AG10803 (cell line): ENCODE data around the gene ADAMTS2.

Experiments used
- DNase-seq: peaks from one replicate; pipeline ENCODE4 v3.0.0; 2010; ENCODE audit warnings: low read depth
- H3K4me3 ChIP-seq: 2 replicates; pipeline ENCODE4 v1.5.1; 2011; ENCODE audit warnings: mild to moderate bottlenecking, low read length, control low read depth
- CTCF ChIP-seq: conservative IDR thresholded peaks from 2 replicates; pipeline ENCODE4 v1.5.1; 2011; ENCODE audit warnings: mild to moderate bottlenecking, low read length, control low read depth, inconsistent platforms

ADAMTS2 gene

GRCh38 chr5:179278546-179278945 lies 66.7 kb downstream of the ADAMTS2 start:
- H3K4me3 ChIP-seq = no peak overlapping the region
- TF ChIP-seq CTCF = no peak
- DNase-seq = no peak

- TF ChIP-seq CTCF = no peak
- DNase-seq = no peak
- H3K4me3 ChIP-seq = no peak overlapping the region
These were observed 67.1 kb downstream of the ADAMTS2 start for GRCh38 chr5:179278119-179278518.

GRCh38 chr5:179276838-179277395 lies 68.3 kb downstream of the ADAMTS2 start:
- peak; percentile 6; the same call in 1 of the 2 replicates for TF ChIP-seq CTCF
- no peak for DNase-seq
- H3K4me3 ChIP-seq = no peak overlapping the region

- no peak for TF ChIP-seq CTCF
- H3K4me3 ChIP-seq = peak overlapping the region; percentile 29
- DNase-seq = peak; percentile 98
These were observed 69.1 kb downstream of the ADAMTS2 start for GRCh38 chr5:179275941-179276837.

DNA sequence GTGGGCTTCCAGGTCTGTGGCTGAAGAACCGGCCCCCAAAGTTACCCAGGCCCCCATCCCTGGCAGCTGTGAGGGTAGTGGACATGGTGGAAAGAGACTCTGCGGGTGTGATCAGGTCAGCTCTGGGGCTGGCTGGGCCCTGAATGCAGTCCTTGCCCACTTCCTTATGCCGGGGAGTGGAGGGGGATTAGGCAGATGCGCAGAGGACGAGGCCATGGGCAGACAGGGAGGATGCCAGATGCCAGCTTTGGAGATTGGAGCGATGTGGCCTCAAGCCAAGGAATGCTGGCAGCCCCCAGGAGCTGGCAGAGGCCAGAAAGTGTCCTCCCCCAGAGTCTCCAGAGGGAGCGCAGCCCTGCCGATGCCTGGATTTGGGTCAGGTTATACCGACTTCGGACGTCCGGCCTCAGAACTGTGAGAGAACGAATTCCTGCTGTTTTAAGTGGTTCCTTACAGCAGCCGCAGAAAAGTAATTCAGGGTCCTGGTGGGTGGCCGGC lies 69.8 kb downstream of the ADAMTS2 start:
- peak overlapping the region; percentile 29; the same call in 1 of the 2 replicates for H3K4me3 ChIP-seq
- peak; percentile 68 for DNase-seq

More for the DNA sequence above, 69.8 kb downstream of the ADAMTS2 start:
- 0 out of 2 replicates have a peak, but pooled peaks have one; percentile 3 for TF ChIP-seq CTCF
